NCI-H128 (cell line): Measurements from ENCODE around the gene AGTRAP.
A peak's percentile ranks its signal among the peaks of the same experiment; 100 is the strongest.

Source experiments
- DNase-seq: peaks from one replicate; lab custom pipeline; 2025; ENCODE audit not compliant: unreplicated experiment; lab: John Stamatoyannopoulos, UW

AGTRAP gene, protein sequence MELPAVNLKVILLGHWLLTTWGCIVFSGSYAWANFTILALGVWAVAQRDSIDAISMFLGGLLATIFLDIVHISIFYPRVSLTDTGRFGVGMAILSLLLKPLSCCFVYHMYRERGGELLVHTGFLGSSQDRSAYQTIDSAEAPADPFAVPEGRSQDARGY

DNA sequence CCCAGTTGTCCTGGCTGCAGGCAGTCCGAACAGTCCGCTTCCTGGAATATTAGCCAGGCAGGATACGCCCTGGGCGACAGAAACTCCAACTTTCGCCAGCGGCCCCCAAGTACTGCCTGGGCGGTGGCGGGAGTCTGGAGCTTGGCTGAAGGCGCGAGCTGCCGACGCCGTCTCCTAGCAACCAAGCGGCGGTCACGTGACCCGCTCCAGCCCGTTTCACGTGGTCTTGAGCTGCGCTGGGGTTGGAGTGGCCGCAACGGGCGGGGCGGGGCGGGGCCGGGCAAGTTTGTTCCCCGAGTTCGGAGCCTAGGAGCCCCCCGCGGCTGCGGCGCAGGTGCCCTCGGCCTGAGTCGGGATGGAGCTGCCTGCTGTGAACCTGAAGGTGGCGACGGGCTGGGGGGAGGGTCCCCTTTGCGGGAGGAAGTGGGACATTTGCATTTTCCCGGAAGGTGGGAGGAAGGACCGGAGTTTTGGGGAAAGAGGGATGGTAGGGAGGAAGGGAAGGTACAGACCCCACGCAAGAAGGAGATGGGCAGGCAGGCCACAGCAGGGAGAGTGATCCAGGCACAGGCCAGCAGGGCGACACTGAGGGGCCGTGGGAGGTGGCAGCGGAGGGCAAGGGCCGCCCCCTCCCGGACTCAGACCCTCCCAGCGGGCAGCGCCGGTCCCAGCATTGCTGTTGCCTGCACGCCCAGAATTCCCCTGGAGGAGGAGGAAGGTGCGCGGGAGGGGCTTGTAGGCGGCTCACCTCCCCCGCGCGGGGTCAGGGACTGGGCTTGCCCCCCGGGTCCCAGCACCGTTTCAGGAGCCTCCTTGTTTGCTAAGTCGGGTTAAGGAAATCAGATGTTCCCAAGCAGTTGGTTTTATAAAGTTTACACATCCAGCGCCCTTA, at the start of gene AGTRAP:
Gene AGTRAP, plus strand, starts transcription at position 283 of the 892 bp plus-strand sequence. Its CDS starts 73 bp downstream, at position 356.
- peak; percentile 82 for DNase-seq

DNA sequence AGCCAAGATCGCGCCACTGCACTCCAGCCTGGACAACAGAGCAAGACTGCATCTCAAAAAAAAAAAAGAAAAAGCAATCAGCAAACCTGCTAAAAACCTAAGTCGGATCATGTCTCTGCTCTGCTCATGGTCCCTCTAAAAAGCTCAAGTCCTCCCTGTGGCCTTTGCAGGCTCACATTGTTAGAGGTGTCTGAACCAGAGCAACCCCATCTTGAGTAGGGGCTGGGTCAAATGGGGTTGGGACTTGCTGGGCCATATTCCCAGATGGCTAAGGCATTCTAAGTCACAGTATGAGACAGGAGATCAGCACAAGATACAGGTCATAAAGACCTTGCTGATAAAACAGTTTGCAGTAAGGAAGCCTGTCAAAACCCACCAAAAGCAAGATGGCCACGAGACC, 47.4 kb upstream of the AGTRAP start:
- DNase-seq = no peak

DNA sequence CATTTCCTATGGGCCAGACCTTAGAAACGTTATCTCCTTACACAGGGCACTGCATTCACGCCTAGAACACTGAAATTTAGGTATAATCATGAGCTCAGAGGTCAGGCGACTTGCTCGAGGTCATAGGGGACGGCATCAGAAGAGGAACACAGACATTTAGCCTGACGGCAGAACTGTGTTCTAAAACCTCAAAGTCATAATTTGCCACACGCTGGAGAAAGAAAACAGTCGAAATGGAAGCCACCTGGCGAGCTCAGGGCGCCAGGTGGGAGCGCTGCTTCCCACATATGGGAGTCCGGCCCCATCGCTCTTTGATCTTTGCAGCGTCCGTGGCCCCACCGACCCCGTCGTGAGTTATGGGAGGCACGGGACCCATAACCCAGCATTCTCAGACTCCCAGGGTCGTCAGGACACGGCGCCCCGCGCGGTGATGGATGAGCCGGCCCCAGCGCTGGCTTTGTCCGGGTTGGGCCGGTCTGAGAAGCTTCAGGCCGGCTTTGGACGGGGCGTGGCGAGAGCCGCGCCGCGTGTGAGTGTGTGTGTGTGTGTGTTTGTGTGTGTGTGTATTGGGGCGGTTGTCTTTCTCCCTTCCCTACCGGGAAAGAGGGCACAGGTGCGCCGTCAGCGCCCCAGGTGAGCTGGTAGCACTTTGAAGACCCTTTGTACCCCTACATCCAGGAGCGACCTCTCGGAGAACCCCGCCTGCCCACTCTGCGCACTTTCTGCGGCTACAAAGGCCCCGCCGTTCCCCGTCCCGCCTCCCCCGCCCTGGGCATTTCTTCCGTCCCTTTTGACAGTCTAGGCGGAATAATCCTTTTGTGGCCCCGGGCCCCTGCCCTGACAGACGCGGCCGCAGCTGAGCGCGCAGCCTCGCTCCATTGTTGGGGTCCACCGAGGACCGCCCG, 45.3 kb upstream of the AGTRAP start:
- DNase-seq = peak; percentile 32

DNA sequence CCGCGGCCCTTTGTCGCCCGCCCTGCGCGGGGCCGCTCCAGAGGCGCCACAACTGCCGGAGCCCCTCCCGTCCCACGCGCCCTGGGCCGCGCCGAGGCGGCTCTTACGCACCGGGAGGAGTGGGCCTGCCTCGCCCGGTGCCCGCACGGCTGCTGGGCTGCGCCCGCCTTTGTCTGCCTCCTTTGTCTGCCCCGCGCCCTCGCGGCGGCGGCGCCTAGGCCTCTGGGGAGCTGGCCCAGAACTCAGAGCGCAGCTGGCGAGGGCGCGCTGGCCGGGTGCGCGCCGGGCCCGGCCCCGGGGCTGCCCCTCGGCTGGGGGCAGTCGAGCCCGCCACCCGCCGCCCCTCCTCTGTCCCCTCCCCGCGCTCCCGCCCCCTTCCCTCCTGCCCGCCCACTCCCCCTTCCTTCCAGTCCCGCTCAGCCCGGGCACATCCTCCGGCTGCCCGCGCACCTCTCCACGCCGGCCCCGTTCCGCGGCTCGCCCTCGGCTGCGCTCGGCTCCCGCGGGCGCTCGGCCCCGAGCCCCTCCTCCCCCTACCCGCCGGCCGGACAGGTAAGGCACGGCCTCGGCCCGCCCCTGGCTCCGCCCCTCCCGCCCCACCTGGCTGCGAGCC, 44.5 kb upstream of the AGTRAP start, which contains the start of gene DRAXIN:
Gene DRAXIN, plus strand, starts transcription at position 409 of the 613 bp plus-strand sequence. CDS start 14,549 bp downstream, outside the sequence.
- peak; percentile 74 for DNase-seq

DNA sequence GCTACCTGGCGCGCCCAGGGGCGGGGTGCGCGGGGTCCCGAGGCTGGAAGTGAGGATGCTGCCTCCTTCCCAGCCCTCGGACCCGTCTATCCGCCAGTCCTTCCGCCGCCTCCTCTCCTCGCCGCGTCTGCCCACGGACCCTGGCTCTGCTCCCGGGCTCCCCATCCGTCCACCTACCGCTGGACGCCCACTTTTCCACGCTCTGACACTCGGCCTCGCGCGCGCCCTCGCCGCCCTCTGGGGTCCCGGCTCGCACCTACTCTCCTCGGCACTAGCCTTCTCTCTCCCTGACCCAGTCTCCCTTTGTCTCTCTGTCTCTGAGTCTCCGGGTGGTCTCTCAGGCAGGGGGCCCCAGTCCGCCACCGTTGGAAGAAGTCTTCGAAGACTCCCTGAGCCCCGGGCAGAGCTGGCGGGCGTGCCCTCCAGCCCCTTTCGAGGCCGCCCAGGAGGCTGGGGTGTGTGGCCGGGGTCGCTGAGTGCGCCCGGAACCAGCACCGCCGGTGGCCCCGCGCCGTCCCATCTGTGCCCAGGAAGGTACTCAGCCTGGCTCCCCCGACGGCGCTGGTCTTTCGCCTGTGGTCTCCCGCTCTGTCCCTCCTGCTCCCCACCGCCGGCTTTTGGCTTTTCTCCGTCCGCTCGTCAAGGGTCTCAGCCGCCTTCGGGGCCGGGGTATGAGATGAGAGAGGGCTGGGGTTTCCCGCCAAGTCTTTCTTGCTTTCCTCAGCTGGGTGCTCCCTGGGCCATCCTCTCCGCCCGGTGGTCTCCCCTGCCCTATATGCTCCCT, 43.8 kb upstream of the AGTRAP start:
- DNase-seq = no peak

DNA sequence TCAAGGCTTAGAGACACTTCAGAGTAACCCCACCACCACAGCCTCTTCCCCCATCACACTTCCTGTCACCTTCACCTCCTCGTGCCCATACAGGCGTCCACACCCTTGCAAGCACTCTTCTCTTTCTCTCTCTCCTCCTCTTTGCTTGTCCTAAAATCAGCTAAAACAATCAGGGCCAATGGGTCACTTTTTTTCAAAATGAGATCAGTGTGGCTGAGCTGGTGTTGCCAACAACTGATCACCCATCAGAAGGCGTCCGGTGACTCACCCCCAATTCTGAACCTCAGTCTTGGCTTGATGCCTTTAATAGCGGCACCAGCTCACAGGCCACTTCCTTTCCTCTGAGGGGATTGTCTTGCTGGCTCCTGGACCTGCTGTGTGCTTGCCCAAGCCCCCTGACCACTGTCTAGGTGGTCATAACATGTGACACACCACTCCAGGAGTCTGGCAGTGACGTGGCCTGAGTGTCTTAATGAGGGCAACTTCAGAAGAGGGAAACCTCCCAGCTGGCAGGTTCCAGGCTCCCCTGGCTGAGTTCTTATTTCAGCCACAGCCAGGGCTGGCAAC, 42.8 kb upstream of the AGTRAP start:
- DNase-seq = no peak

DNA sequence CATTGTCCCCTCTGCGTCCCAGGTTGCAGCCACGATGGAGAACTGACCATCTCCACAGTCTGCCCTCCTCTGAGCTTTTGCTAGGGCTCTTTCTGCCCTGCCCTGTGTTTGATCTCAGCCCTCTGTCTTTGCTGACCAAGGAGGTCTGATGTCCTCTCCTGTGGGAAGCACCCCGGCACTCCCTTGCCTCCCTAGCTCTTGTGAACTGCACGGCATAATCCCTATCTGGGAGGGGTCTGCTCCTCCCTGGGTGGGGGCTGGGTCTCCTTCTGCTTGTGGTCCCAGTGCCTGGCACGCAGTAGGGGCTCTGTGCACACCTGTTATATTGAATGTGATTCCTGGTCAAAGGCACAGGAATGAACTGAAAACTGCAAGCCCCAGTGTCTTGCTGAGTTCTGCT, 42.0 kb upstream of the AGTRAP start:
- no peak for DNase-seq

DNA sequence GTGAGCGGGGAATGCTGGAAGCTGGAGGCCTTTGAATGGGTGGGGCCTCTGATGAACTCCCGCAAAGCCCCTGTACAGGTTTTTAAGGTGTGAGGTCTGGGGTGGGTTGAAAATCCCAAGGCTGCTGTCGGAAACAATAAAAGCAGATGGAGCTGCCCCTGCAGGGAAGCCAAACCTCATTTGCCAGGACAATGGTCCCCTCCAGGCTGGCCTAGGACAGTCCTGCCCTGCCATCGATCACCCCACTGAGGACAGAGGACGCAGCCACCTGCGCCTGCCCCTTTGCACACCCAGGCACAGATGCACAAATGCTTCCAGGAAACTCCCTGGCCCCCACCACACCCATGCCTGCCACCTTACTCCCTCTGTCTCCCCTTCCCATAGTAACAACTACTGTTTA, 40.1 kb upstream of the AGTRAP start:
- no peak for DNase-seq

DNA sequence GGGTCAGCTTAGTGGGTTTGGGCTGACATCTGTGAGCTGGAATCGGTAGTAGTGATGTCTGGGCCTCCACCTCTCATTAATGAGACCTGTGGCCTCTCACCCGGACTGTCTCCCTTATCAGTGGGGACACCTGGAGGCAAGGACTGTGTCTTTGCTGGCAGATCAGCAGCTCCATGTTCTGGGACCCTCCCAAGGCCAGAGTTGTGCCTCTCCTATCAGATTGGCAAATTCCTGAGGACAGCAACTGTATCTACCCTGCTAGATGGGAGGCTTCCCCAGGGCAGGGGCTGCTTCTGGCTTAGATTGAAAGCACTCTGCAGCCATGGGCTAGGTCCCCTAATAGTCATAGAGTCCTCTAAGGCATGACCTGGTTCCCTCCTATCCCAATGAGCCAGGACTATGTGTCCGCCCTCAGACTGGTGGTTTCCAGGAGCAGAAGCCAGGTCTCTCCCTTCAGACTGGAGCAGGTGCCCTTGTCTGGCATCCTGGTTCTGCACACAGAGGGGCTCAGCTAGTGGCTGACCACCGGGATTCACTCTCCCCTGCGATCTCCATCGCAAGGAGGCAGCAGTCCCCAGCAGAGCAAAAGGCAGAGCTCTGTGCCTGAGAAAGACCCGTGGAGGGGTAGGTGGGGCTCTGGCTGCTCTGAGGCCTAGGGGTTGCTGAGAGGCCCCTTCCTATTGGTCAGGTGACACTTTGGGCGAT, 38.6 kb upstream of the AGTRAP start:
- DNase-seq = no peak

DNA sequence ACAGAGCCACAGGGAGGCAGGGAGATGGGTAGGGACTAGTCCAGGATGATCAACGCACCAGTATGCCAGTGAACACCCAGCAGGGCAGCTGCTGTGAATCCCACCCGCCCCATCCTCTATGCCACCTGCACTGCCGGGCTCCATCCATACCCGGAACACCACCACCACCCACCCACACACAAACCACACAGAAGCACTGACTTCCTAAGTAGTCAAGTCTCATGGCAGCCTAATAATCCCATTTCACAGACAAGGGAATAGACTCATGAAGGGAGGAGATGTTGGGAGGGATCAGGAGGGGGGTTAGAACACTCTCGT, 38.1 kb upstream of the AGTRAP start:
- no peak for DNase-seq

DNA sequence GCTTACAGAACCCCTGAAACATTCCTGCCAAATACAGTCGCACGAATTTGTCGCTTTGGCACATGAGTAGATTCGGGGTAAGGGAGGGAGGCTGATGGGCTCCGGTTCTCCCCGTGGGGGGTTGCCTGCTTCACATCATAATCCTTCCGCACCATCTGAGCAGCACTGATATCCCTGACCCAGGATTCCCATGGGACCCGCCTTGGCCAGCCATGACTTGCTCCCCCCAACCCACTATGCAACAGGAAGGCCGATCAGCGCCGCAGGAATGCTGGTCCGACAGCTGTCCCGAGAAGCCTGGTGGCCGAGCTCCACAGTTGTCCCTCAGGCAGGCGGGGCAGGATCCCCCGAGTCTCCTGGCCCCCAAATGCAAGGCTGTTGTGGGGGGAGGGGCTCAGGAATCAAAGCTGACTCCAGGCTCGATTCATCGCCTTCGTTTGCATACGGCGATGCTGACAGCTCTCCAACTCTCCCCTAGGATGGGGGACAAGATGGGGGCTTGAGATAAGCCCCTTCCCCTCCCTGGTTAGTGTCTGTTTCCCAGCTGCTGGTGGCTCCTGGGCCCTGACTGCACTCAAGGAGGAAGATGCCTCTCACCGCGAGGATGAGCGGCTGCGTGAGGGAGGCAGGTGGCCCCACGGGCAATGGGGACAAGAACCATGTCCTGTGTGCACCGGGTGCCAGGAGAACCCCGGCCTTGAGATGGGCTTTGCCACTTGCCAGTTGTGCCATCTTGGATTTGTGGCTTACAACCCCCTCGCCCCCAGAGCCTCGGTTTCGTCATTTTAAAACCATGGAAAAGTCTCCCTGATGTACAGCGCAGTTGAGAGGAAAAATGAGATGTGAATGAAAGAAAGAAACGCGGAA, 35.1 kb upstream of the AGTRAP start:
- DNase-seq = no peak

DNA sequence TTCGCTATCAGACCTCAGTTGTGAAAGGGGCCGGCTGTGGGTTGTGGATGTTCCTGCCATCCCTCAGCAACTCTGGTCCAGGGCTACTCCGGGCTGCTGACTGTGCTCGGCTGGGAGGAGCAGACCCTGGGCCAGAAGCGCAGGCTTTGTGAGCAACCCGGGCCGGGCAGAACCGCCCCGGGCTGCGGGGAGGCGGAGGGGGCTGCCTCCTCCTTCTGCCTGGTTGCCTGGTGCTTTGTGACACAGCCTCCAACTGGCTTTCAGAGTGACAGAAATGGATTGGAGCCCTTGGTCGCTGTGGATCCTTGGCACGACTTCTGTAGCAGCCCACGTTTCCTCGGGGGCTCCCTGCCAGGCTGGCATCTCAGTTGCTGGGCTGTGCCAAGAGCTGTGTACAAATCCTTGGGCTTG, 34.4 kb upstream of the AGTRAP start:
- DNase-seq = no peak

DNA sequence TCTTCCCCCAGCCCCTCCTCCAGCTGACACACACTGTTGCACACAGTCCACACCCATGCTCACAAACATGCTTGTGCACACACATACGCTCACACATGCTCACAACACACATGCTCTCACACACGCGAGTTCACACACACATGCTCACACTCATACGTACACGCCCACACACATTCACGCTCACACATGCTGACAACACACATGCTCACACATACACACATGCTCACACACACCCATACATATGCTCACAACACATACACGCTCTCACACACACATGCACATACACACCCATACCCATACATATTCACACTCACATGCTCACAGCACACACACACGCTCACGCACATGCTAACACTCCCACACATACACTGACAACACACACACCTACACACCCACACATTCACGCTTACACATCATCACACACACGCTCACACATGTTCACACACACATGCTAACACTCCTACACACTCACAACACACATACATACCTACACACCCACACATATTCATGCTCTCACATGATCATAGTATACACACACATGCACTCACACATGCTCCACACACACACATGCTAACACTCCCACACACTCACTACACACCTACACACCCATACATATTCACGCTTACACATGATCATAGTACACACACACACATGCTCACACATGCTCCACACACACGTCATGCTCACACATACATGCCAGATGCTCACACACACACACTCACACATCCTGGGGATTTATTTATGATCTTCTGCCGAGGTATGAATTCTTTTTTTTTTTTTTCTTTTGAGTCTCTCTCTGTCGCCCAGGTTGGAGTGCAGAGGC, 33.7 kb upstream of the AGTRAP start:
- no peak for DNase-seq

DNA sequence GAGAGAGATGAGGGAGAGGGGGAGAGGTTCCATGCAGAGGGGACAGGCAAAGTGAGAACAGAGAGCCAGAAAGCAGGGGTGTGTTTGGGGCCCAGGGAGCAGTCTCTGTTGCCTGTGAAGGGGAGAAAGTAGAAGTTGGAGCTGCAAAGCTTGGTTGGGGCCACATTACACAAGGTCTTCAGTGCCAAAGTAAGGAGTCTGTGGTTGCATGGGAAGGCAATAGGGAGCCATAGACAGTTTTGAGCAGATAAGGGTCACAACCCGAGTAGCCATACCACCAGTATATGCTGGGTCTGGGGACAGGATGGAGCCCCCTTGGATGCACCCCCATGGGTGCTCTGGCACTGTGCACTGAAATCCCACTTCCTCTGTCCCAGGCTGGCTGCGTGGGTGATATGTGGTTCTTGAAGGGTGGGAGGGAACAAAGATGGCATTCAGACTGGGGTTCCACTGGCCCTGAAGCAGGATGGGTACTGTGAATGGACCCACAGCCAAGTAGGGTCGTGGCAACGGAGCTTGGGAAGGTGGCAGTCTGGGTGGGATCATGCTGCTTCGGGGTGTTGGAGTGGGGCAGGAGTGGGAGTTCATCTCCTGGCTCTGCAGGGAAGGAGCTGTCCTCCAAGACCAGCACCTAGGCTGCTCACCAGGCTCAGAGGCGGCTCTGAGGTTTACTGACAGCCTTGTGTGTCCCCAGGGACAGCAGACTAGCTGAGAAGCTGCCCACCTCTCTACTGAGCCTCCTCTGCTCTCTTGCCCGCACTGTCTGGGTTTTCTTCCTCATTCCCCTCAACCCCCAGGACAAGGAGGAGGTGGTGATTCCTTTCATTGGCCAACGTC, 32.4 kb upstream of the AGTRAP start:
- DNase-seq = no peak

DNA sequence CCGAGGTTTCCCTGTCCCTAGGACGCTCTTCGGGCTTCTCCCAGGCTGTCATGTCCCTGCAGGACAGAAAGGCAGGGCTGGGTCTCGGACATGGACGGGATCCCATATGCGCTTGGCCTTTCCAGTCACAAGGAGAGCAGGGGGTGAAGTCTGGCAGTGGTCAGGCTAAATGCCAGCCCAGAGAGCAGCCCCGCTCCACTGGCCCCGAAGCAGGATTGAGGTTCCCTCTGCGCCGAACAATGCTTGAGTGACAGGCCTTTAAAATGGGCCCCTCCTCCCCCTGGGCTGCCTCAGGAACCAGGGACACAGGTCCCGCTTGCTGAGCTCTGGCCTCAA, 31.8 kb upstream of the AGTRAP start:
- DNase-seq = no peak

DNA sequence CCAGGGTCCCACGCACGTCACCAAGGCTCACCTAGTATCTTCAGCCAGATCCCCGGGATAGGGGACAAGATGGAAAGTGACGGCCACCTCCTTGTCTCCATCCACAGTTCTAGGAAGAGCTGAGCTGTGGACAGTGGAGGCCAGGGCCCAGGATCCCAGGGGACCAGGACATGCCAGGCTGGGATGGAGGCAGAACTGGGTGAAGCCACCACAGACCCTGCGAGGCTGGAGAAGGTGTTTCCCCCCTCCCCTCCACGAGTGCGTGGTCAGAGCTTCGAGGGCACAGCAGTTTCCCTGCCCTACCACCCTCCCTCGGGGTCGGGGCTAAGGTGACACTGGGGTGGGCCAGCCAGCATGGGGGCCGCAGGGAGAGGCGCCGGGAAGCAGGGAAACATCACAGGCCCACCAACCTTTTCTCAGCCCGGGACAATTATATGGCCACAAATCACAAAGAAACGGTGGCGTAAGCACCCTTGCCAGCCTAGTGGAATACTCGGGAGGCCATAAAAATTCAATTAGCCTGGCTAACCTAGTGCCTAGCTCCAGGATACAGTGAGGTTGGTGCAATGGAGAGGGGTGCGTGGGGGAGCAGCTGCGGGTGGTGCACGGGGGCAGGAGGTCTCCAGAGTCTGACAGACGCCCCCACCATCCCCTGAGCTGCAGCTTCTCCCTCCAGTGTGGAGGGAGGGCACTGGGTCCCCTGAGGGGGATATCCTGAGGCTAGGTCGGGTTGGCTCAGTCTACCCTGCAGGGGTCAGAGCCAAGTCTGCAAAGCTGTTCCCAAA, 31.1 kb upstream of the AGTRAP start:
- no peak for DNase-seq
